ENCODE measurements around the gene ANGPT4. TPM values are rescaled to one million over a fixed set of nuclear protein-coding genes. Genes with fewer than 3 reads are reported as not detected.
A peak's percentile ranks its signal among the peaks of the same experiment; 100 is the strongest.

The ANGPT4 gene
- total and polyA plus RNA-seq, 8 donors, result 0.03 to 0.34 (median 0.18) TPM; not detected in 4

DNA sequence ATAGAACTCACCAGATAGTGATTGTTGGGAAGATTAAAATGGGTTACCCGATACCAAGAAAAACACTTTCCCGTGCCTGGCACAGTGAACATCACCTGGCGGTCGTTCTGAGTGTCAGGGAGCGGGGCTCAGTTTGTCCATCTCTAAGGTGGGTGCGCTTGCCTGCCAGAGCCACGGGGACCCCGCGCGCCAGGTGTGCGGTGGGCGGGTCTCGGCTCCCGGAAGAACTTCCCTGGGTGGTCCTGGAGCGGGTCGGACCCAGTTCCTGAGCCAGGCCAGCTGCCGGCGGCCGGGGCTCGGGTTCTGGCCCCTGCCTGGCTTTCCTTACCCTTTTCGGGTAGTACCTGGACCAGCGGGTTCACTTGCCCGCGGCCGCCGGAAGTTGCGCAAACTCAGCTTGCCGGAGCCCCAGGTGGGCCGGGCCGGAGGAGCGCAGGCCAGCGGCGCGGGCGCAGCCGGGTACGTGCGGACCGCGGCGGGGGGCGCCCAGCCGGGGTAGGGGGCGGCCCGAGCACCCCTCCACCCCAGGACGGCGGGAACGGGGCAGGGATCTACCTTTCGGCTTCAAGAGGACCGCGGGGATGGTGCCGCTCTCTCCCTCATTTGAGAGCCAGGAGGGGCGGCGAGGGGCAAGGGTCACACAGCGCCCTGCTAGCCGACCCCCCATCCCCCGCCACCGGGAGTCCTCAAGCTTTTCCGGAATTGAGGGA lies 75.1 kb downstream of the ANGPT4 start:
- Histone ChIP-seq H3K4me1 (peaks cover 0 to 5% (median 0%) of the 10 kb centered on the region in 3 donors), H3K27ac (no peak overlapping the region), H3K36me3 (no peaks in the 10 kb centered on the region), H3K27me3 (no peaks in the 10 kb centered on the region), H3K9me3 (no peaks in the 10 kb centered on the region), H3K4me3 (peak overlapping the region; percentile 61 to 75 (median 68))
- FAIRE-seq (no peak), DNase-seq (peak; percentile 43 to 86 (median 67)), ATAC-seq (peak; percentile 66 to 86 (median 77))
- TF ChIP-seq CTCF (IDR thresholded peaks at IDR 0.05), result no peak
- 9 to 11% methylated on average over 57 to 59 of the region's 59 CpGs for WGBS, 2 donors
- intact Hi-C loops (cut with DNase I), result no loop called here

- peak overlapping the region in 2 of 4 donors; percentile 71 to 75 for H3K4me3 ChIP-seq
- no peak overlapping the region for H3K27ac ChIP-seq
- DNase-seq (no peak), FAIRE-seq (no peak), ATAC-seq (no peak)
- no peaks in the 10 kb centered on the region for H3K9me3 ChIP-seq
- no peaks in the 10 kb centered on the region for H3K27me3 ChIP-seq
- TF ChIP-seq CTCF (IDR thresholded peaks at IDR 0.05), result no peak
- intact Hi-C loops (cut with DNase I), result no loop called here
- H3K4me1 ChIP-seq, result peaks cover 0 to 9% (median 2%) of the 10 kb centered on the region in 3 donors
- 88 to 90% methylated on average over 7 of the region's 7 CpGs for WGBS, 2 donors
- no peaks in the 10 kb centered on the region for H3K36me3 ChIP-seq
Measured at GRCh38 chr20:840503-840857, 75.7 kb downstream of the ANGPT4 start.

DNA sequence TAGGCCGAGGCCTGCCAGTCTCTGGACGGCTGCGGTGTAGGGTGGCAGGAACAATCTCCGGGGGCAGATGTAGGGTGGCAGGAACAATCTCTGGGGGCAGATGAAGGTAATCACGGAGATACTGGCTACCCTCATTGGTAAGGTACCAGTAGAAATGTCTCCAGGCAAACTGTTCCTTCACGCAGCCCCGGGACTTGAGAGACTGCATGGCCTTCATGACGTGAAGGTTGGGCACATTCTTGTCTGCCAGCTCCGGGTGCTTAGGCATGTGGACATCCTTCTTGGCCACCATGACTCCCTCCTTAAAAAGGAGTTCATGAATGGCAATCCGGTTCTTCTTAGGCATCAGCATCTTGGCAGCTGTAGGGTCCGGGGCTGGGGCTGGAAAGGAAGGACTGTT lies 76.5 kb downstream of the ANGPT4 start:
- H3K27ac ChIP-seq, result no peak overlapping the region
- no peak for DNase-seq
- no peak overlapping the region for H3K4me3 ChIP-seq
- WGBS, 2 donors, result 87 to 94% methylated on average over 11 of the region's 11 CpGs
- no peak for ATAC-seq
- no peak for TF ChIP-seq CTCF (IDR thresholded peaks at IDR 0.05)
- no peaks in the 10 kb centered on the region for H3K27me3 ChIP-seq
- no peak for FAIRE-seq
- H3K36me3 ChIP-seq, result no peaks in the 10 kb centered on the region
- H3K9me3 ChIP-seq, result no peaks in the 10 kb centered on the region
- intact Hi-C loops (cut with DNase I), result no loop called here
- H3K4me1 ChIP-seq, result peaks cover 0 to 13% (median 3%) of the 10 kb centered on the region in 3 donors

- no peaks in the 10 kb centered on the region for H3K36me3 ChIP-seq
- no peak for ATAC-seq
- no peaks in the 10 kb centered on the region for H3K9me3 ChIP-seq
- 72 to 95% methylated on average over 5 of the region's 5 CpGs for WGBS, 2 donors
- DNase-seq, result no peak
- peaks cover 0 to 17% (median 3%) of the 10 kb centered on the region in 3 donors for H3K4me1 ChIP-seq
- H3K4me3 ChIP-seq, result no peak overlapping the region
- no peak overlapping the region for H3K27ac ChIP-seq
- H3K27me3 ChIP-seq, result no peaks in the 10 kb centered on the region
- intact Hi-C loops (cut with DNase I), result no loop called here
- no peak for FAIRE-seq
- no peak for TF ChIP-seq CTCF (IDR thresholded peaks at IDR 0.05)
Measured at GRCh38 chr20:839015-839414, 77.1 kb downstream of the ANGPT4 start.

- TF ChIP-seq CTCF (IDR thresholded peaks at IDR 0.05), result no peak
- Histone ChIP-seq H3K4me3 (no peak overlapping the region), H3K27me3 (no peaks in the 10 kb centered on the region), H3K27ac (no peak overlapping the region), H3K9me3 (no peaks in the 10 kb centered on the region), H3K36me3 (no peaks in the 10 kb centered on the region), H3K4me1 (peaks cover 0 to 13% (median 6%) of the 10 kb centered on the region in 3 donors)
- DNase-seq, result no peak
- intact Hi-C loops (cut with DNase I), result no loop called here
- FAIRE-seq, result no peak
- ATAC-seq, result no peak
- WGBS, 2 donors, result 89 to 98% methylated on average over 1 of the region's 1 CpG
Measured at GRCh38 chr20:836190-836589, 79.9 kb downstream of the ANGPT4 start.

All from pancreas (tissue), 10 donors.